HCT116 (cell line): ENCODE measurements around the gene MPV17. TPM values are rescaled to one million over a fixed set of nuclear protein-coding genes. Genes with fewer than 3 reads are reported as not detected.

ENCODE experiments used
- ATAC-seq: fragments of 200-7000 bp; cut with Tn5 transposase; 2 replicates; pipeline ENCODE4 v1.9.1; 2020; ENCODE audit warnings: mild to moderate bottlenecking, moderate library complexity
- BruUV-seq: library from RNA; stranded (reverse); fragments of 400-500 nt; replicated peaks from 2 replicates; lab custom pipeline; 2021; lab: Mats Ljungman, UMichigan
- CTCF ChIA-PET: fragments of 300-600 bp; sonication (Branson Sonifier 250); formaldehyde crosslinking; loops from one replicate; lab custom pipeline; 2021; ENCODE audit warnings: antibody characterized with exemption; lab: Charles Lee
- POLR2A ChIA-PET: fragments of 300-600, 350-600 bp; sonication (Branson Sonifier 250); formaldehyde crosslinking; loops from one replicate; lab custom pipeline; 2021; ENCODE audit warnings: antibody characterized with exemption; lab: Charles Lee
- RAD21 ChIA-PET, 2 experiments: fragments of 300-600 bp; sonication (Branson Sonifier 250); formaldehyde crosslinking; loops; one replicate each; lab custom pipeline; 2023; ENCODE audit warnings: low total read pairs in 2 of 2; ENCODE audit not compliant: uncharacterized antibody in 2 of 2, unreplicated experiment in 2 of 2, low non-redundant PET in 1 of 2; lab: Charles Lee
- DNase-seq: peaks from one replicate; pipeline ENCODE4 v3.0.0-alpha.2; 2010; ENCODE audit warnings: low read depth, low spot score
- H2AFZ ChIP-seq: fragments of 200-600 bp; shearing (Covaris generic), sonication (generic); 2 replicates; pipeline ENCODE4 v1.6.1; 2017; ENCODE audit warnings: low read depth, mixed run types, mixed read lengths, antibody characterized with exemption, low read length; ENCODE audit not compliant: poor library complexity, severe bottlenecking
- H3K27ac ChIP-seq: 2 replicates; pipeline ENCODE4 v1.5.1; 2012; ENCODE audit warnings: low read depth, low read length
- H3K27me3 ChIP-seq: fragments of 200-600 bp; sonication (generic); 2 replicates; pipeline ENCODE4 v1.6.1; 2016; ENCODE audit warnings: mixed run types, low read length, mixed read lengths; ENCODE audit not compliant: insufficient read depth
- H3K36me3 ChIP-seq, 2 experiments: fragments of 200-500 bp in 1 of 2; fragments of 200-600 bp in 1 of 2; sonication (Bioruptor generic) in 1 of 2; sonication (generic) in 1 of 2; 2 replicates each; pipeline versions ENCODE4 v1.5.1 to v1.6.1; 2014 to 2016; ENCODE audit warnings: low read length in 2 of 2, inconsistent platforms in 1 of 2, mixed read lengths in 1 of 2, mixed run types in 1 of 2; ENCODE audit not compliant: insufficient read depth in 2 of 2, control insufficient read depth in 1 of 2
- H3K4me1 ChIP-seq, 2 experiments: fragments of 200-600 bp in 1 of 2; sonication (generic) in 1 of 2; 2 replicates each; pipeline versions ENCODE4 v1.5.1 to v1.6.1; 2012 to 2017; ENCODE audit warnings: low read length in 2 of 2, inconsistent platforms in 1 of 2, mild to moderate bottlenecking in 1 of 2, mixed read lengths in 1 of 2, mixed run types in 1 of 2, moderate library complexity in 1 of 2; ENCODE audit not compliant: insufficient read depth in 2 of 2, control insufficient read depth in 1 of 2
- H3K4me2 ChIP-seq: fragments of 200-600 bp; sonication (generic); 2 replicates; pipeline ENCODE4 v1.6.1; 2017; ENCODE audit warnings: mixed run types, low read length, mixed read lengths
- H3K4me3 ChIP-seq, 2 experiments: fragments of 200-600 bp in 1 of 2; sonication (generic) in 1 of 2; replicated peaks in 1 of 2; 2 replicates each; pipeline ENCODE4 v1.5.1; 2011 to 2016; ENCODE audit warnings: low read length in 2 of 2, control low read depth in 1 of 2, low read depth in 1 of 2, mild to moderate bottlenecking in 1 of 2, mixed read lengths in 1 of 2, mixed run types in 1 of 2
- H3K79me2 ChIP-seq: fragments of 200-600 bp; sonication (generic); 2 replicates; pipeline ENCODE4 v1.6.1; 2017; ENCODE audit warnings: mild to moderate bottlenecking, mixed run types, low read length, moderate library complexity, mixed read lengths; ENCODE audit not compliant: insufficient read depth
- H3K9ac ChIP-seq: fragments of 200-600 bp; sonication (generic); 2 replicates; pipeline ENCODE4 v1.6.1; 2016; ENCODE audit warnings: low read length, mixed read lengths
- H3K9me2 ChIP-seq: fragments of 200-600 bp; sonication (generic), shearing (Covaris generic); 2 replicates; pipeline ENCODE4 v1.6.1; 2017; ENCODE audit warnings: mixed run types, mild to moderate bottlenecking, moderate library complexity; ENCODE audit not compliant: insufficient read depth
- H3K9me3 ChIP-seq, 2 experiments: fragments of 200-500 bp in 1 of 2; fragments of 200-600 bp in 1 of 2; sonication (Bioruptor generic) in 1 of 2; sonication (generic) in 1 of 2; 2 replicates each; pipeline ENCODE4 v1.6.1; 2014 to 2017; ENCODE audit warnings: low read length in 2 of 2, mixed read lengths in 2 of 2, inconsistent platforms in 1 of 2, low read depth in 1 of 2, mild to moderate bottlenecking in 1 of 2, mixed run types in 1 of 2, moderate library complexity in 1 of 2; ENCODE audit not compliant: control insufficient read depth in 1 of 2, insufficient read depth in 1 of 2
- H4K20me1 ChIP-seq: fragments of 200-600 bp; sonication (generic), shearing (Covaris generic); 2 replicates; pipeline ENCODE4 v1.6.1; 2017; ENCODE audit warnings: mixed run types, mild to moderate bottlenecking, moderate library complexity; ENCODE audit not compliant: insufficient read depth
- ATF3 ChIP-seq: IDR thresholded peaks from 2 replicates; pipeline ENCODE4 v1.6.1; 2012
- CBX3 ChIP-seq: IDR thresholded peaks from 2 replicates; pipeline ENCODE4 v1.6.1; 2012; ENCODE audit warnings: low read depth
- ELF1 ChIP-seq: IDR thresholded peaks from 2 replicates; pipeline ENCODE4 v1.6.1; 2012; ENCODE audit warnings: low read depth, borderline replicate concordance
- EZH2 ChIP-seq: fragments of 200-600 bp; sonication (generic); IDR thresholded peaks from 2 replicates; pipeline ENCODE4 v1.6.1; 2017; ENCODE audit warnings: antibody characterized with exemption, mixed run types
- POLR2AphosphoS5 ChIP-seq: IDR thresholded peaks from 2 replicates; pipeline ENCODE4 v1.6.1; 2011; ENCODE audit warnings: mild to moderate bottlenecking, low read depth, low read length, moderate library complexity
- RAD21 ChIP-seq: IDR thresholded peaks from 2 replicates; pipeline ENCODE4 v1.6.1; 2012; ENCODE audit warnings: low read depth, mild to moderate bottlenecking
- SIN3A ChIP-seq: IDR thresholded peaks from 2 replicates; pipeline ENCODE4 v1.6.1; 2012; ENCODE audit warnings: low read depth
- SRF ChIP-seq: IDR thresholded peaks from 2 replicates; pipeline ENCODE4 v1.6.1; 2012; ENCODE audit warnings: low read depth
- YY1 ChIP-seq: IDR thresholded peaks from 2 replicates; pipeline ENCODE4 v1.6.1; 2011; ENCODE audit warnings: low read length, low read depth, moderate library complexity, mild to moderate bottlenecking; ENCODE audit not compliant: insufficient replicate concordance; ENCODE audit errors: extremely low read depth
- ZBTB33 ChIP-seq: IDR thresholded peaks from 2 replicates; pipeline ENCODE4 v1.6.1; 2011; ENCODE audit warnings: mild to moderate bottlenecking, low read length, moderate library complexity; ENCODE audit not compliant: insufficient replicate concordance; ENCODE audit errors: extremely low read depth
- ZNF274 ChIP-seq: fragments of 200-500 bp; sonication (Bioruptor generic); IDR thresholded peaks from 2 replicates; pipeline ENCODE4 v1.6.1; 2014; ENCODE audit warnings: mild to moderate bottlenecking, low read depth, low read length, inconsistent platforms
- intact Hi-C: fragments of 100-400 bp; cut with micrococcal nuclease; formaldehyde crosslinking; loops from 2 replicates; pipeline ENCODE4 v1.10.0; 2022
- total RNA-seq: library from RNA; stranded (reverse); gene quantifications from one replicate; pipeline ENCODE4 v1.2.1, GENCODE V29; 2021; ENCODE audit not compliant: unreplicated experiment
- TF ChIP-seq, protein P1 (sequence below), 3 experiments: fragments of 200-600 bp in 1 of 3; sonication (generic) in 1 of 3; IDR thresholded peaks in 2 of 3; conservative IDR thresholded peaks in 1 of 3; 2 replicates each; pipeline ENCODE4 v1.5.1; 2012 to 2017; ENCODE audit warnings: low read depth in 2 of 3, low read length in 2 of 3, antibody characterized with exemption in 1 of 3, borderline replicate concordance in 1 of 3, control low read depth in 1 of 3, mild to moderate bottlenecking in 1 of 3, mixed read lengths in 1 of 3, mixed run types in 1 of 3, moderate library complexity in 1 of 3; ENCODE audit not compliant: insufficient read depth in 1 of 3

The MPV17 gene
- total RNA-seq, 1 experiment from 2014 or later: 55.4 TPM

DNA sequence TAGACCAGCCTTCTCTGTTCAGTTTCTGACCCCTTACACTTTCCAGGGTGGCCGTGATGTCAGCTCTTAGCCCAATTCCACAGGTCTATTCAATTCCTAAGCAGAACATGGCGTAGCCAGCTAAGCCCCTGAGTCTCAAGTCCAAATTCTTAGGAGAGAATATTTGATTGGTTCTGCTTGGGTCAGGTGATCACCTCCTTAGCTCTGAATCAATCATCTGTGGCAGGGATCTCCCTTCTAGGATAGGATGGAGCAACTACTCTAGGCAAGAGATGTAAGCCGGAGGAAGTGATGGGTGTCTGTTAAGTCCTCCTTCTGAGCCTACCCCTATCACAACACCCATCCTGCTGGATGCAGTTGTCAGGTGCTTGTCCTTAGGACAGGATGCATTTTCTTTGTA lies 25.7 kb downstream of the MPV17 start:
- ATAC-seq: no peak
- no peaks in the 10 kb centered on the region for H3K9me2 ChIP-seq
- no peaks in the 10 kb centered on the region for H3K27me3 ChIP-seq
- H3K4me2 ChIP-seq: no peak overlapping the region
- intact Hi-C loops: no loop called here
- no peak for DNase-seq
- H3K4me3 ChIP-seq: no peak overlapping the region
- RAD21 ChIA-PET: no interaction called here
- H3K9me3 ChIP-seq: no peaks in the 10 kb centered on the region
- CTCF ChIA-PET: no interaction called here
- no peak for TF ChIP-seq ATF3
- H4K20me1 ChIP-seq: no peaks in the 10 kb centered on the region
- POLR2A ChIA-PET: no interaction called here
- H3K79me2 ChIP-seq: no peaks in the 10 kb centered on the region
- H3K27ac ChIP-seq: no peak overlapping the region
- no peaks in the 10 kb centered on the region for H3K36me3 ChIP-seq
- H3K4me1 ChIP-seq: peaks cover 21 to 22% of the 10 kb centered on the region in 2 experiments
- H2AFZ ChIP-seq: no peak overlapping the region
- no TSS peak for BruUV-seq
- H3K9ac ChIP-seq: no peak overlapping the region

- RAD21 ChIA-PET: no interaction called here
Measured at GRCh38 chr2:27296481-27296880, 26.4 kb downstream of the MPV17 start.

More at GRCh38 chr2:27296481-27296880, 26.4 kb downstream of the MPV17 start:
- H3K9me2 ChIP-seq: no peaks in the 10 kb centered on the region
- no peaks in the 10 kb centered on the region for H4K20me1 ChIP-seq
- TF ChIP-seq ZNF274: no peak
- no peak for TF ChIP-seq SRF
- TF ChIP-seq ZBTB33: no peak
- TF ChIP-seq RAD21: no peak
- no peak for TF ChIP-seq ATF3
- TF ChIP-seq POLR2AphosphoS5: no peak
- no peak for TF ChIP-seq SIN3A
- no peak for TF ChIP-seq YY1
- TF ChIP-seq ELF1: no peak
- no peak for TF ChIP-seq EZH2
- no peak for TF ChIP-seq CBX3
- TF ChIP-seq, protein P1, sequence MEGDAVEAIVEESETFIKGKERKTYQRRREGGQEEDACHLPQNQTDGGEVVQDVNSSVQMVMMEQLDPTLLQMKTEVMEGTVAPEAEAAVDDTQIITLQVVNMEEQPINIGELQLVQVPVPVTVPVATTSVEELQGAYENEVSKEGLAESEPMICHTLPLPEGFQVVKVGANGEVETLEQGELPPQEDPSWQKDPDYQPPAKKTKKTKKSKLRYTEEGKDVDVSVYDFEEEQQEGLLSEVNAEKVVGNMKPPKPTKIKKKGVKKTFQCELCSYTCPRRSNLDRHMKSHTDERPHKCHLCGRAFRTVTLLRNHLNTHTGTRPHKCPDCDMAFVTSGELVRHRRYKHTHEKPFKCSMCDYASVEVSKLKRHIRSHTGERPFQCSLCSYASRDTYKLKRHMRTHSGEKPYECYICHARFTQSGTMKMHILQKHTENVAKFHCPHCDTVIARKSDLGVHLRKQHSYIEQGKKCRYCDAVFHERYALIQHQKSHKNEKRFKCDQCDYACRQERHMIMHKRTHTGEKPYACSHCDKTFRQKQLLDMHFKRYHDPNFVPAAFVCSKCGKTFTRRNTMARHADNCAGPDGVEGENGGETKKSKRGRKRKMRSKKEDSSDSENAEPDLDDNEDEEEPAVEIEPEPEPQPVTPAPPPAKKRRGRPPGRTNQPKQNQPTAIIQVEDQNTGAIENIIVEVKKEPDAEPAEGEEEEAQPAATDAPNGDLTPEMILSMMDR (IDR thresholded peaks at IDR 0.05 in 2 of 3, conservative IDR thresholded peaks at IDR 0.05 in 1 of 3; ENCODE audit: borderline replicate concordance in 1 of 3, insufficient read depth in 1 of 3, low read depth in 2 of 3, low read length in 2 of 3): no peak
- no peaks in the 10 kb centered on the region for H3K9me3 ChIP-seq
- POLR2A ChIA-PET: no interaction called here
- CTCF ChIA-PET: no interaction called here
- H3K36me3 ChIP-seq: no peaks in the 10 kb centered on the region
- ATAC-seq (no peak), DNase-seq (no peak)
- H2AFZ ChIP-seq: no peak overlapping the region
- BruUV-seq: no TSS peak
- intact Hi-C loops: no loop called here
- peaks cover 21 to 23% of the 10 kb centered on the region in 2 experiments for H3K4me1 ChIP-seq
- no peaks in the 10 kb centered on the region for H3K79me2 ChIP-seq
- H3K27me3 ChIP-seq: no peaks in the 10 kb centered on the region
- no peak overlapping the region for H3K4me2 ChIP-seq
- H3K9ac ChIP-seq: no peak overlapping the region
- no peak overlapping the region for H3K4me3 ChIP-seq
- no peak overlapping the region for H3K27ac ChIP-seq
